H9 (cell line): ENCODE results near the gene TEX264. TPM values are rescaled to one million over a fixed set of nuclear protein-coding genes. Genes with fewer than 3 reads are reported as not detected.

Experiments
- DNase-seq: peaks from one replicate; pipeline ENCODE4 v3.0.0-alpha.2; 2017
- H2AFZ ChIP-seq: one replicate; pipeline ENCODE4 v1.6.1; 2013; ENCODE audit warnings: mild to moderate bottlenecking, low read length, control low read depth, moderate library complexity
- H2AK5ac ChIP-seq: 2 replicates; pipeline ENCODE4 v1.6.1; 2013; ENCODE audit warnings: low read length, control low read depth, mixed read lengths; ENCODE audit not compliant: insufficient read length
- H2BK120ac ChIP-seq: one replicate; pipeline ENCODE4 v1.6.1; 2013; ENCODE audit warnings: low read depth, mild to moderate bottlenecking, low read length, control low read depth, inconsistent platforms; ENCODE audit not compliant: poor library complexity, severe bottlenecking
- H2BK12ac ChIP-seq: 2 replicates; pipeline ENCODE4 v1.6.1; 2013; ENCODE audit warnings: low read length, control low read depth, mixed read lengths, low read depth; ENCODE audit not compliant: insufficient read length
- H2BK15ac ChIP-seq: 2 replicates; pipeline ENCODE4 v1.6.1; 2013; ENCODE audit warnings: low read depth, low read length, control low read depth
- H2BK20ac ChIP-seq: one replicate; pipeline ENCODE4 v1.6.1; 2013; ENCODE audit warnings: low read depth, mild to moderate bottlenecking, low read length, control low read depth, inconsistent platforms; ENCODE audit not compliant: poor library complexity, severe bottlenecking
- H2BK5ac ChIP-seq: 2 replicates; pipeline ENCODE4 v1.6.1; 2013; ENCODE audit warnings: low read length, control low read depth, mixed read lengths; ENCODE audit not compliant: insufficient read length
- H3K14ac ChIP-seq: 2 replicates; pipeline ENCODE4 v1.6.1; 2013; ENCODE audit warnings: low read length, control low read depth; ENCODE audit not compliant: insufficient read depth
- H3K18ac ChIP-seq: 2 replicates; pipeline ENCODE4 v1.6.1; 2013; ENCODE audit warnings: low read depth, mild to moderate bottlenecking, mixed read lengths, low read length, control low read depth; ENCODE audit not compliant: insufficient read length
- H3K23ac ChIP-seq: 2 replicates; pipeline ENCODE4 v1.6.1; 2013; ENCODE audit warnings: low read length, control low read depth, mixed read lengths, low read depth; ENCODE audit not compliant: insufficient read length
- H3K23me2 ChIP-seq: 2 replicates; pipeline ENCODE4 v1.6.1; 2013; ENCODE audit warnings: low read depth, mild to moderate bottlenecking, mixed read lengths, low read length, control low read depth; ENCODE audit not compliant: insufficient read length, poor library complexity, severe bottlenecking
- H3K27ac ChIP-seq: 2 replicates; pipeline ENCODE4 v1.5.1; 2013; ENCODE audit warnings: low read length, control low read depth, mixed read lengths, low read depth; ENCODE audit not compliant: insufficient read length
- H3K27me3 ChIP-seq: 2 replicates; pipeline ENCODE4 v1.6.1; 2013; ENCODE audit warnings: low read length, control low read depth, inconsistent platforms; ENCODE audit not compliant: insufficient read depth
- H3K4ac ChIP-seq: 2 replicates; pipeline ENCODE4 v1.6.1; 2013; ENCODE audit warnings: low read depth, mild to moderate bottlenecking, control low read depth, inconsistent platforms, low read length, moderate library complexity
- H3K4me1 ChIP-seq: 2 replicates; pipeline ENCODE4 v1.6.1; 2013; ENCODE audit warnings: low read length, control low read depth, inconsistent platforms; ENCODE audit not compliant: insufficient read depth
- H3K4me2 ChIP-seq: 2 replicates; pipeline ENCODE4 v1.6.1; 2013; ENCODE audit warnings: low read length, control low read depth, mixed read lengths; ENCODE audit not compliant: insufficient read length, insufficient read depth
- H3K56ac ChIP-seq: 2 replicates; pipeline ENCODE4 v1.6.1; 2013; ENCODE audit warnings: low read depth, mild to moderate bottlenecking, mixed read lengths, low read length, control low read depth; ENCODE audit not compliant: insufficient read length
- H3K79me1 ChIP-seq: 2 replicates; pipeline ENCODE4 v1.6.1; 2013; ENCODE audit warnings: low read depth, mild to moderate bottlenecking, moderate library complexity, low read length, control low read depth, inconsistent platforms; ENCODE audit not compliant: insufficient read depth, poor library complexity, severe bottlenecking
- H3K79me2 ChIP-seq: 2 replicates; pipeline ENCODE4 v1.6.1; 2013; ENCODE audit warnings: low read length, control low read depth, inconsistent platforms; ENCODE audit not compliant: insufficient read depth
- H3K9ac ChIP-seq: 2 replicates; pipeline ENCODE4 v1.6.1; 2013; ENCODE audit warnings: low read length, control low read depth, mixed read lengths; ENCODE audit not compliant: insufficient read length; ENCODE audit errors: extremely low read depth
- H3K9me3 ChIP-seq: one replicate; pipeline ENCODE4 v1.6.1; 2013; ENCODE audit warnings: low read depth, low read length, inconsistent platforms; ENCODE audit not compliant: control insufficient read depth
- H3T11ph ChIP-seq: one replicate; pipeline ENCODE4 v1.6.1; 2013; ENCODE audit warnings: mild to moderate bottlenecking, low read length, control low read depth, inconsistent platforms
- H4K20me1 ChIP-seq: one replicate; pipeline ENCODE4 v1.6.1; 2013; ENCODE audit not compliant: control insufficient read depth, insufficient read length, insufficient read depth
- H4K5ac ChIP-seq: 2 replicates; pipeline ENCODE4 v1.6.1; 2013; ENCODE audit warnings: low read depth, mild to moderate bottlenecking, mixed read lengths, low read length, control low read depth; ENCODE audit not compliant: insufficient read length
- H4K8ac ChIP-seq: replicated peaks from 2 replicates; pipeline ENCODE4 v1.6.1; 2013; ENCODE audit warnings: low read length, control low read depth, mixed read lengths, low read depth; ENCODE audit not compliant: insufficient read length
- H4K91ac ChIP-seq: 2 replicates; pipeline ENCODE4 v1.6.1; 2013; ENCODE audit warnings: low read depth, mild to moderate bottlenecking, moderate library complexity, mixed read lengths, low read length, control low read depth; ENCODE audit not compliant: insufficient read length
- H3K27ac Mint-ChIP-seq, 3 experiments: 2 replicates in 2 of 3; 3 replicates in 1 of 3; pipeline ENCODE4 v1.8.0; 2020 to 2021; ENCODE audit warnings: mixed read lengths in 3 of 3, mild to moderate bottlenecking in 1 of 3, moderate library complexity in 1 of 3
- H3K27me3 Mint-ChIP-seq: 2 replicates; pipeline ENCODE4 v1.8.0; 2021; ENCODE audit warnings: low read depth, mild to moderate bottlenecking, moderate library complexity, mixed read lengths
- H3K36me3 Mint-ChIP-seq, 3 experiments: 2 replicates in 2 of 3; 3 replicates in 1 of 3; pipeline ENCODE4 v1.8.0; 2020 to 2021; ENCODE audit warnings: low read depth in 3 of 3, mixed read lengths in 3 of 3; ENCODE audit not compliant: insufficient read depth in 1 of 3
- H3K4me1 Mint-ChIP-seq, 2 experiments: 2 replicates each; pipeline ENCODE4 v1.8.0; 2020; ENCODE audit warnings: mixed read lengths in 2 of 2
- H3K4me3 Mint-ChIP-seq, 2 experiments: 2 replicates in 1 of 2; 3 replicates in 1 of 2; pipeline ENCODE4 v1.8.0; 2020 to 2021; ENCODE audit warnings: mild to moderate bottlenecking in 2 of 2, mixed read lengths in 2 of 2, moderate library complexity in 1 of 2
- H3K9me3 Mint-ChIP-seq, 2 experiments: 2 replicates in 1 of 2; 3 replicates in 1 of 2; pipeline ENCODE4 v1.8.0; 2020; ENCODE audit warnings: mild to moderate bottlenecking in 2 of 2, mixed read lengths in 2 of 2, moderate library complexity in 1 of 2
- WGBS: extraction: QIAGEN DNeasy Blood & Tissue Kit; methylation state at CpG from one replicate; pipeline ENCODE4 v1.1.7; 2013; ENCODE audit warnings: missing lambda C conversion rate, low lambda C conversion rate, mixed read lengths; ENCODE audit not compliant: insufficient read length; ENCODE audit errors: extremely low coverage; 5-methylcytosine and 5-hydroxymethylcytosine counted together
- total RNA-seq: library from RNA; stranded (reverse); gene quantifications from 2 replicates; pipeline ENCODE4 v1.2.1, GENCODE V29; 2021
- TF ChIP-seq, protein P1 (sequence below): fragments of 200-600 bp; sonication (generic); conservative IDR thresholded peaks from 3 replicates; pipeline ENCODE4 v1.8.0; 2021; ENCODE audit warnings: antibody characterized with exemption, mild to moderate bottlenecking

TEX264 gene
- total RNA-seq, 1 experiment from 2014 or later: 17.3 TPM

DNA sequence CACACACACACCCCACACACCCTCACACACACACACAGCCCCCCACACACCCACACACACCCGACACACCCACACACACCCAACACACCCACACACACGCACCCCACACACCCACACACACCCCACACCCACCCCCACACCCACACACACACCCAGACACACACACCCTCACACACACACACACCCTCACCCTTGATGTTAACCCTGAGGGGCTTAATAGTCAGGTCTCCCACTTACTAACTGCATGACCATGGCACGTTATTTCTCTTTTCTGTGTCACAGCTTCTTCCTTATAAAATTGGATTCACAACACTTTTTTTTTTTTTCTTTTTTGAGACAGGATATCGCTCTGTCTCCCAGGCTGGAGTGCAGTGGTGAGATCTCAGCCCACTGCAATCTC, 38.6 kb downstream of the TEX264 start:
- H2BK120ac ChIP-seq: no peak overlapping the region
- H3K27ac ChIP-seq: no peak overlapping the region
- H3K4me1 ChIP-seq: no peaks in the 10 kb centered on the region
- H3K79me2 ChIP-seq: no peaks in the 10 kb centered on the region
- no CpG with 5 or more reads among the region's 4 CpGs for WGBS
- DNase-seq: no peak
- H3K4me1 Mint-ChIP-seq: peaks cover 8 to 24% of the 10 kb centered on the region in 2 experiments
- H3K9me3 ChIP-seq: no peaks in the 10 kb centered on the region
- no peak overlapping the region for H2AFZ ChIP-seq
- no peak overlapping the region for H3K18ac ChIP-seq
- no peaks in the 10 kb centered on the region; a peak in 1 of 5 replicates for H3K9me3 Mint-ChIP-seq
- H3K23ac ChIP-seq: no peak overlapping the region
- H3K14ac ChIP-seq: no peak overlapping the region
- H2BK20ac ChIP-seq: no peak overlapping the region
- no peaks in the 10 kb centered on the region for H4K20me1 ChIP-seq
- H3K9ac ChIP-seq: no peak overlapping the region
- H2BK5ac ChIP-seq: no peak overlapping the region
- no peak overlapping the region for H3K4me2 ChIP-seq
- H2BK15ac ChIP-seq: no peak overlapping the region
- no peaks in the 10 kb centered on the region for H3K79me1 ChIP-seq
- peaks cover 37% of the 10 kb centered on the region for H3K27me3 Mint-ChIP-seq
- H3K23me2 ChIP-seq: peaks cover 7% of the 10 kb centered on the region
- TF ChIP-seq, protein P1, sequence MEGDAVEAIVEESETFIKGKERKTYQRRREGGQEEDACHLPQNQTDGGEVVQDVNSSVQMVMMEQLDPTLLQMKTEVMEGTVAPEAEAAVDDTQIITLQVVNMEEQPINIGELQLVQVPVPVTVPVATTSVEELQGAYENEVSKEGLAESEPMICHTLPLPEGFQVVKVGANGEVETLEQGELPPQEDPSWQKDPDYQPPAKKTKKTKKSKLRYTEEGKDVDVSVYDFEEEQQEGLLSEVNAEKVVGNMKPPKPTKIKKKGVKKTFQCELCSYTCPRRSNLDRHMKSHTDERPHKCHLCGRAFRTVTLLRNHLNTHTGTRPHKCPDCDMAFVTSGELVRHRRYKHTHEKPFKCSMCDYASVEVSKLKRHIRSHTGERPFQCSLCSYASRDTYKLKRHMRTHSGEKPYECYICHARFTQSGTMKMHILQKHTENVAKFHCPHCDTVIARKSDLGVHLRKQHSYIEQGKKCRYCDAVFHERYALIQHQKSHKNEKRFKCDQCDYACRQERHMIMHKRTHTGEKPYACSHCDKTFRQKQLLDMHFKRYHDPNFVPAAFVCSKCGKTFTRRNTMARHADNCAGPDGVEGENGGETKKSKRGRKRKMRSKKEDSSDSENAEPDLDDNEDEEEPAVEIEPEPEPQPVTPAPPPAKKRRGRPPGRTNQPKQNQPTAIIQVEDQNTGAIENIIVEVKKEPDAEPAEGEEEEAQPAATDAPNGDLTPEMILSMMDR: no peak
- H3K36me3 Mint-ChIP-seq: no peaks in the 10 kb centered on the region
- no peak overlapping the region for H4K8ac ChIP-seq
- peaks cover 17% of the 10 kb centered on the region; the same call in 1 of the 2 replicates for H3K27me3 ChIP-seq
- H2AK5ac ChIP-seq: no peak overlapping the region
- no peak overlapping the region for H3K56ac ChIP-seq
- no peak overlapping the region for H3K4ac ChIP-seq
- no peak overlapping the region for H2BK12ac ChIP-seq
- H3T11ph ChIP-seq: no peak overlapping the region
- H4K91ac ChIP-seq: no peak overlapping the region
- no peak overlapping the region; a peak in 1 of 5 replicates for H3K4me3 Mint-ChIP-seq
- H3K27ac Mint-ChIP-seq: no peak overlapping the region
- H4K5ac ChIP-seq: no peak overlapping the region
